ENCODE data around the gene PWWP2A. TPM values are rescaled to one million over a fixed set of nuclear protein-coding genes. Genes with fewer than 3 reads are reported as not detected.
"Not testable (repeated sequence)": the region's sequence is repeated elsewhere in the genome, so short reads cannot be mapped to it uniquely, and the experiment has no call there.

The PWWP2A gene
- polyA plus RNA-seq, 4 donors = 28.8 to 34.3 (median 31.0) TPM

DNA sequence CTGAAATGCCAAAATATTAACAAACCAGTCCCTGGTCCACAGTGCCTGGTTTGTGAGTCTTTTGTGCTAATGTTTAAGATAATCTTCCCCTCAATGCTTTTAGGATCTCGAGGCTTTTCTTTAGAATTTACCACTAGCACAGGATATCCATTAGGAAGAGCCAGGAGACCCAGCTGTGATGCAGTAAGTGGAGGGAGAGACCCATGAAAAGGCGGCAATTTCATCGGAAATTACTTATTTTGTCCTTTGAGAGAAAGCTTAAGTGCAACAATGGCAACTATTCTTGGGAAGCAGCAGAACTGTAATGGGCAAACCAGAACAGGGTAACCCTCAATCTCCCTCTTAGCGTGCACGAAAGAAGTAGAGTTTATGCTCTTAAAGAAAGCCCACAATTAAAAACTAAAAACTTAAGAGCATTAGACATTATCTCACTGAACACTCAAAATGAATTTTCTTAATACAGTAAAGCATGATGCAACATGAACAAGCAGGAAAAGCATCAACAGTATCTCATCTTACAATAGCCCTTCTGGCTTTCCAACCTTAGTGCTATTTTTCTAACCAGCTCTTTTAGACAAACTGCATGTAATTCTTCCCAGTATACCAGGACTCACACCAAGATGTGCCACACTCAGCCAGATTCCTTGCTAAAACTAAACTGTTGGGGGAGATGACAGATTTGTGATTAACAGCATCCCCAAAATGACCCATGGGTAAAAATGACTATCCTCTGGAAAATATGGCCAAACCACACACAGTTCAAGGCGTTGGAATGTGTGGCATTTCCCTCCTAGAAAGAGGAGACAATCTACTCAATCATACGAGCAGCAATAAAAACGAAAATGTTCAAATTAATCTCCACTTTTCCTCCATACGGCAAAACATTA, 36.4 kb downstream of the PWWP2A start:
- peak in 2 of 4 donors; percentile 31 to 36 for DNase-seq (ENCODE audit: low read depth in 4 of 4, low spot score in 3 of 4)

- no peak for DNase-seq (ENCODE audit: low read depth in 4 of 4, low spot score in 3 of 4)
Measured at GRCh38 chr5:160081495-160081894, 37.8 kb downstream of the PWWP2A start.

DNA sequence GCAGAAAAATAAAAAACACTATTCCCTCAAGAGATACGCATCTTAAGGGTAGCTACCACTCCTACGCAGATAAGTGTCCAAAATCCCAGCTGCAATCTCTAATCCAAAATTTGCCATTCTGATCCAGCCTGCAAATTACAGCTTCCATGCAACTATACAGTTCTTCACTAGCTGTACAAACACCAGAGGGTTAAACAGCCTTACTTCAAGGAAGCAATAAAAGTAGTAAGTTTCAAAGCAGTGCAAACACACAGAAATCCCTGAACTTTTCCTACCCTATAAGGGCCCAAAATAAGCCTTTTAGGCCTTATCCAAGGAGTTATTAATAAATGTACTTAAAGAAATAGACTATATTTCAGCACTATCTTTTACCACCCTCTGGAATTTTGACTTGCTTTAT, 39.5 kb downstream of the PWWP2A start:
- DNase-seq (ENCODE audit: low read depth in 4 of 4, low spot score in 3 of 4) = no peak

DNA sequence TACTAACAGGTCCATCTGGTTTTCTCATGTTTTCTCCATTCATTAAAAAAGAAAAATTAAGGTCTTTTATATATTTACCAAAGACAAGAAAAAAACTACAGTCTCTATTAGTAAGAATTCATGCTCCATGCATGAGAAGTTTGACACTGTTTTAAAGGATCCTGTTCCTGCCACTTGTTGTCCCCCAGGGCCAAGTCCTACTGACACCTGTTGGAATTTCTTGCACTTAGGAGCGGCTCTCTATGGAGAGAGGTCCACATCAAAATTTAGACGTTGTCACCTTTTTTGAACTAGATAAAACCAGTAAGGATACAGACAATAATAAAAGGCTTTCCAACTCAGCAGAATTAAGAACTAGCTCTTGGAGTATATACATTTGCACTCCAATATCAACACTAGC, 42.3 kb downstream of the PWWP2A start:
- no peak for DNase-seq (ENCODE audit: low read depth in 4 of 4, low spot score in 3 of 4)

GRCh38 chr5:160075073-160075472, 44.2 kb downstream of the PWWP2A start:
- no peak for DNase-seq (ENCODE audit: low read depth in 4 of 4, low spot score in 3 of 4)

GRCh38 chr5:160071916-160072315, 47.3 kb downstream of the PWWP2A start:
- DNase-seq (ENCODE audit: low read depth in 4 of 4, low spot score in 3 of 4) = no peak

DNA sequence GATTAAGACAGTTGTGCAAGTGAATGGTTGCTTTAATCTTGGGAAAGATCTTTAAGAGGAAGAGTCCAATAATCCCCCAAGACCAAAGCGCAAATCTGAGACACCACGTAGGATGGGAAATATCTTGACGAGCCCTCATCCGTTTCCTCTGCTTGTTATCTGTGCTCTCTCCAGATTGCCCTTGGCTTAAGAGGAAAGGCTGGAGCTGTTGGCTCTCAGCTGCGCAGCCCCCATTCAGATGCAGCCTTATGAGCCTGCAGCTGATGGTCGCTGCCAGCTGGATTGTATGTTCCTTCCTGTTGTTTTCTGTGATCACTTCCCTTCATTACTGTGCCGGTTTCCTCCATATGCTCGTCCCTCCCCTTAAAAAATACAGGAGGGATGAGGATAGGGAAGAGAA, 47.7 kb downstream of the PWWP2A start:
- no peak for DNase-seq (ENCODE audit: low read depth in 4 of 4, low spot score in 3 of 4)

GRCh38 chr5:160069120-160069519, 50.1 kb downstream of the PWWP2A start:
- DNase-seq (ENCODE audit: low read depth in 4 of 4, low spot score in 3 of 4) = not testable (repeated sequence)

DNA sequence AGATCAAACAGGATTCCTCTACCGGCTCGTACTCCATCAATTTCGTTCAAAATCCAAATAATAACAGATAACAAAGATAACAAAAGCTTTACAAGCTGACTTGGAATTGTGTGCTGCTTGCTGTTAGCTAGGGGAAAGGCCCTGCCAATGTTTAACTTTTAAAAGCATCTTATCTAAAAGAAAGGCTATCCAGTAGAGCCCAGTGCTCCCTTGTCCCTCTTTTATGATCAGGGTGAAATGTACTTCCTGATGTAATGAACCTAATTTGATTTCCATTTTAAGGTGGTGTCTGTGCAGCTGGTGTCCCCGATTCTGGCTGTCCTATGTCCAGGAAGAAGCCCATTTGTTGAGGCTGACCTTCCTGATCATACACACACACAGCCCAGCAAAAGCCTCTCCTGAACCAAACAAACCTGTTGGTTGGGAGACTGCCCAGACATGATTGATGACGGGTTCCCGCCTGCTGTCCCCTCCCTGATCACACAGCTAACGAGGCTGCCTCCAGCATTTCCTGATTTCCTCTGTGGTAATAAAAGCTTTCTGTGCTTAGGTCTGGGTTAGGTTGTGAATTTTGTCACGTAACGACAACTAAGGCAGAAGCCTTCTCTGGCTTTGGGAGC, 54.1 kb downstream of the PWWP2A start:
- no peak for DNase-seq (ENCODE audit: low read depth in 4 of 4, low spot score in 3 of 4)

GRCh38 chr5:160064417-160064810, 54.8 kb downstream of the PWWP2A start:
- no peak for DNase-seq (ENCODE audit: low read depth in 4 of 4, low spot score in 3 of 4)

DNA sequence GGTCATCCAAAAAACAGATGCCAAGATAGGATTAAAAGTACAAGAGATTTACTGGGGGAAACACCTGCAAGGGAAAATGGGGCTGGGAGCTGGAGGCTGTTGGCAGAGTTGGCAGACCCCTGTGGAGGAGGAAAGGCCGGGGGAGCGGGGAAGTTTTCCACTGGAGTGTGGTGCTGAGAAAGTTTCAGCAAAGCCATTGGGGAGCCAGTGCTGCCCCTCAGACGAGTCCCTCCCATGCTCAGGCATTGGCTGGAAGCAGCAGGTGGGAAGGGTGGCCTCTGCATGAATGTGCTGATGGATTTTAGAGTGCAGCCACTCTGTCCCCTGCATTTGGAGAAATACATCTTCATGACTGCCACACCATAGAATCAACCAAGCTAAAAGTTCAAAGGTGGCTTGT, 57.5 kb downstream of the PWWP2A start:
- no peak for DNase-seq (ENCODE audit: low read depth in 4 of 4, low spot score in 3 of 4)

- no peak for DNase-seq (ENCODE audit: low read depth in 4 of 4, low spot score in 3 of 4)
Measured at GRCh38 chr5:160060001-160060400, 59.2 kb downstream of the PWWP2A start.

- DNase-seq (ENCODE audit: low read depth in 4 of 4, low spot score in 3 of 4) = no peak
Measured at GRCh38 chr5:160057256-160057655, 62.0 kb downstream of the PWWP2A start.

- no peak for DNase-seq (ENCODE audit: low read depth in 4 of 4, low spot score in 3 of 4)
Measured at GRCh38 chr5:160054831-160055230, 64.4 kb downstream of the PWWP2A start.

DNA sequence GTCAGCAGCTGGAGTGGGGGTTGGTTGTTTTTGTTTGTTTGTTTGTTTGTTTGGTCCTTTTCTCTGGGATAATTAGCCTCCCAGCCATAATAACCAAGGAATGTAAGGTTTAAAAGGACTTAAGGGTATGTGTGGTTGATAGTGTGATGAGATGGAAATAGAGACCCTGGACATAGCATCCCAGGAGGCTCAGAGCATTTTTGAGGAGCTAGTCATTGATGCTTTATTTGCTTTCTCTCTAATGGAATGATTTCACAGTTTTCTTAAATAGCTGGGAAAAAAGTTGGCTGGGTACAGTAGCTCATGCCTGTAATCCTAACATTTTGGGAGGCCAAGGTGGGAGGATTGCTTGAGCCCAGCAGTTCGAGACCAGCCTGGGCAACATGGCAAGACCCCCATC, 65.2 kb downstream of the PWWP2A start:
- DNase-seq (ENCODE audit: low read depth in 4 of 4, low spot score in 3 of 4) = no peak

- DNase-seq (ENCODE audit: low read depth in 4 of 4, low spot score in 3 of 4) = no peak
Measured at GRCh38 chr5:160049099-160049498, 70.2 kb downstream of the PWWP2A start.

- DNase-seq (ENCODE audit: low read depth in 4 of 4, low spot score in 3 of 4) = no peak
Measured at GRCh38 chr5:160048131-160048530, 71.1 kb downstream of the PWWP2A start.

GRCh38 chr5:160047423-160047822, 71.8 kb downstream of the PWWP2A start:
- DNase-seq (ENCODE audit: low read depth in 4 of 4, low spot score in 3 of 4) = no peak

DNA sequence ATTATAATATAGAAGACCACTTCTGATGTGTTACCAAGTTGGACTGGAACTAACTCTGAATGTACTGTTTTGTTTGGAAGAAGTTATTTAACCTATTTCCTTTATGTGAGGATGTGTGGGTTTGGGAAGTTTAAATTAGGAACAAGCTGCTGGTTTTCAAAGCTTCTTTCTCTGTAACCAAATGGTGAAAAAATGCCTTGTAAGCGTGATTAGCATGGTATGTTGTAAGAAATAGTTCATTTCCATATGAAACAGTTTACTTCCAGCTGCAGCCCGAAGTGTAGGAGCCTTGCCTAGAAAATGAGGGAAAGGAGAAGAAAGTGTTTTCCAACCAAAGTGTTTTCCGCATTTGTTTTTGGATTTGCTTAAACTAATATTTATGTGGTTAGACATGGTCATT, 74.3 kb downstream of the PWWP2A start:
- no peak for DNase-seq (ENCODE audit: low read depth in 4 of 4, low spot score in 3 of 4)

DNA sequence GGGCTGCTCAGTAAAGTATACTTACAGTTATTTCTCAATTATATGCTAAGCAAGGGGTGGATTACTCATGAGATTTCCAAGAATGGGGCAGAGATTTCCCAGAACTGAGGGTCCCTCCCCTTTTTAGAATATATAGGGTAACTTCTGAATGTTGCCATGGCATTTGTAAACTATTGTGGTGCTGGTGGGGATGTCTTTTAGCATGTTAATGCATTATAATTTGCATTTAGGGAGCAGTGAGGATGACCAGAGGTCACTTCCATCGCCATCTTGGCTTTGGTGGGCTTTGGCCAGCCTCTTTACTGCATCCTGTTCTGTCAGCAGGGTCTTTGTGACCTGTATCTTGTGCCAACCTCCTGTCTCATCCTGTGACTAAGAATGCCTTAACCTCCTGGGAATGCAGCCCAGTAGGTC, 74.9 kb downstream of the PWWP2A start:
- DNase-seq (ENCODE audit: low read depth in 4 of 4, low spot score in 3 of 4) = no peak

DNA sequence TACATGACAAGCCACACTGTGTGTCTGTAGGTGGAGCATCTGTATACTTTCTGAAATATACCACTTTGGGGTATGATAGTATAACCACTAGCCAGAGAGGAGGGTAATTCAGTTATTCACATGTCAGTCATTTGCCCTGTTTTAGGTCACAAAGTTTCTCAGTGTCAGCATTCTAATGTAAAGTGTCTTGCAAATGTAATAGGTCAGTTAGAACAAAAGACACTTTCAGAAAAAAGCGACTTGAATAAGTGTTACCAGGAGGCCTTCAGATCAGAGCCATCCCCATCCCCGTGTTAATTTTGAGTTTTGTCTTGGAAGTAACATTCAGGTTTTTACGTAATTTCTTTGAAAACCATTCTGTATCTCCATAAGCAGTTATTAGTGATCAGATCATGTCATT, 76.6 kb downstream of the PWWP2A start:
- no peak for DNase-seq (ENCODE audit: low read depth in 4 of 4, low spot score in 3 of 4)

All from right renal pelvis (tissue), 4 donors.